DOHH2 (cell line): ENCODE data around the gene TLE3.
A peak's percentile ranks its signal among the peaks of the same experiment; 100 is the strongest.

Experiments
- H3F3A ChIP-seq: fragments of 200-600 bp; sonication (generic), shearing (Covaris generic); 2 replicates; pipeline ENCODE4 v1.6.0; 2016; ENCODE audit warnings: antibody characterized with exemption, mild to moderate bottlenecking; ENCODE audit not compliant: control insufficient read depth, insufficient read depth
- H3K27ac ChIP-seq: fragments of 200-600 bp; sonication (generic); 2 replicates; pipeline ENCODE4 v1.5.1; 2014; ENCODE audit warnings: low read depth, mild to moderate bottlenecking, low read length, moderate library complexity
- H3K27me3 ChIP-seq: fragments of 200-600 bp; sonication (generic); 2 replicates; pipeline ENCODE4 v1.6.1; 2014; ENCODE audit warnings: mild to moderate bottlenecking, low read length, mixed read lengths; ENCODE audit not compliant: control insufficient read depth
- H3K36me3 ChIP-seq: fragments of 200-600 bp; sonication (generic); 2 replicates; pipeline ENCODE4 v1.6.1; 2014; ENCODE audit warnings: mild to moderate bottlenecking, low read length, moderate library complexity, mixed read lengths; ENCODE audit not compliant: control insufficient read depth
- H3K4me1 ChIP-seq: fragments of 200-600 bp; sonication (generic); 2 replicates; pipeline ENCODE4 v1.6.1; 2014; ENCODE audit warnings: mild to moderate bottlenecking, low read length, mixed read lengths; ENCODE audit not compliant: control insufficient read depth
- H3K4me2 ChIP-seq: fragments of 200-600 bp; sonication (generic); 2 replicates; pipeline ENCODE4 v1.6.0; 2014; ENCODE audit warnings: mild to moderate bottlenecking, low read length, moderate library complexity
- H3K4me3 ChIP-seq: fragments of 200-600 bp; sonication (generic); 2 replicates; pipeline ENCODE4 v1.5.1; 2014; ENCODE audit warnings: mild to moderate bottlenecking, low read length, mixed read lengths
- H3K79me2 ChIP-seq: fragments of 200-600 bp; sonication (generic); 2 replicates; pipeline ENCODE4 v1.6.1; 2014; ENCODE audit warnings: mild to moderate bottlenecking, low read length, mixed read lengths; ENCODE audit not compliant: control insufficient read depth
- H3K9me2 ChIP-seq: fragments of 200-600 bp; sonication (generic); replicated peaks from 2 replicates; pipeline ENCODE4 v1.6.1; 2014; ENCODE audit warnings: mild to moderate bottlenecking, low read length, mixed read lengths; ENCODE audit not compliant: control insufficient read depth
- H3K9me3 ChIP-seq: fragments of 200-600 bp; sonication (generic); 2 replicates; pipeline ENCODE4 v1.6.1; 2014; ENCODE audit warnings: antibody characterized with exemption, low read length, mixed read lengths; ENCODE audit not compliant: control insufficient read depth, insufficient read depth
- H4K20me1 ChIP-seq: fragments of 200-600 bp; sonication (generic); 2 replicates; pipeline ENCODE4 v1.6.0; 2014; ENCODE audit warnings: low read depth, mild to moderate bottlenecking, antibody characterized with exemption, low read length, moderate library complexity; ENCODE audit not compliant: control insufficient read depth, insufficient read depth
- CTCF ChIP-seq: fragments of 200-600 bp; sonication (generic); IDR thresholded peaks from one replicate; pipeline ENCODE4 v1.5.1; 2014; ENCODE audit warnings: antibody characterized with exemption, mild to moderate bottlenecking, low read depth, low read length; ENCODE audit not compliant: poor library complexity, severe bottlenecking
- EZH2phosphoT487 ChIP-seq: fragments of 200-600 bp; sonication (generic); IDR thresholded peaks from 2 replicates; pipeline ENCODE4 v1.6.1; 2017; ENCODE audit warnings: borderline replicate concordance, mild to moderate bottlenecking, antibody characterized with exemption, low read length, moderate library complexity, mixed read lengths

The TLE3 gene

DNA sequence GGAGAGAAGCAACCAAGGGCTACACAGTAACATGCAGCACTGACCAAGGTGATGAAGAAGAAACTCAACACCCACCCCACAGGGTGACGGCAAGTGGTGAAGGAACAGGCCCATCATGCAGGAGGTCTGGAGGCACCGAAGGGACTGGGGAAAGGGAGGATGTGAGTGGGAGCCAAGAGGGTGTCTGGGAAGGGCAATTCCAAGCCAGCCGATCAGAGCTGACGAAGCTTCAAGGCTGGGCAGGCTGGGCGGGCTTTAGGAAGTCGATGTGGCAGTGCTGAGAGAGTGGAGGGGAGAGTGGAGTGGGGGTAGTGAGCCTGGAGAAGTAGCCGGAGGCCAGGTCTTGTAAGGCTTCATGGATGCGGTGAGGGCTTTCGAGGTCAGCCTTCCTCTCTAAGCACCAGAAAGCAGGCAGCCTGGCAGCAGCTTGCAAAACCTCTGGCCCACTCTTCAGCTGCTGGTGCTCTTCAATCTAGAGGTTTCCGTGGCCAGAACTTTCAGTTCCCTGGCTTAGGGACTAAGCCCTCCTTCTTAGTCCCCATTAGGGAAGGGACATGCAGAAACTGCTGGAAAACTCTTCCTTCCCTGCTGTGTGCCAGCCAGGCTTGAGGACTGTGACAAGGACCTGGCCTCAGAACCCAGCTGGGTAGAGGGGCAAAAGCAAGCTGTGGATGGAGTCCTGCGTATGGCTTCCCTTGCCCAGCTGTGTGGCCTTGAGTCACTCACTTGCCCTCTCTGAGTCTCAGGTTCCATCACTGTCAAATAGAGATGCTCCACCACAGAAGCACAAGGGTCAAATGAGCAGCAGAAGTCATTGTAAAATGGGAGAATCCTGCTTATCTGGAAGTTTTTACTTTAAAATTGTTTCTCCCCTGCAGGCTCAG is 72.1 kb downstream of the TLE3 start:
- no peaks in the 10 kb centered on the region for H3K9me2 ChIP-seq

DNA sequence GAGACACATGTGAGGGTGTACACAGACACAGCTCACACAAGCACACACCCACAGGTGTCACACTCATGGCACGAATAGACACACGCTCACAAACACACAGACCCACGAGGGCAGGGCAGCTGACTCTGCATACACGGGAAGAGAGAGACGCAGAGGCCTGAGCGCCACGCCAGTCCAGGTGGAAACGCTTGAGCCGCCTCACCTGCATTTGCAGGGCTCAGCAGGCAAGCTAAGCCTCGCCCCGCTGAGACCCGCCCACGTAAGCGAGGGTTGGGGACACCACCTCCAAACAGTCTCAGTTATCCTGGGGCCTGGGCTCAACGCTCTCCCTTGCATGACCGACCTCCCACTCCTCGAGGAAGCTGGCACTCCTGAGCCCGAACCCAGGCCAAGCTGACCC is 73.2 kb downstream of the TLE3 start:
- Histone ChIP-seq H3K36me3 (no peaks in the 10 kb centered on the region), H3K79me2 (no peaks in the 10 kb centered on the region), H3F3A (no peaks in the 10 kb centered on the region), H3K4me2 (no peak overlapping the region), H4K20me1 (no peaks in the 10 kb centered on the region), H3K9me3 (no peaks in the 10 kb centered on the region), H3K4me1 (peaks cover 21% of the 10 kb centered on the region), H3K4me3 (no peak overlapping the region), H3K9me2 (no peaks in the 10 kb centered on the region), H3K27ac (no peak overlapping the region), H3K27me3 (no peaks in the 10 kb centered on the region; the same call in 1 of the 2 replicates)
- no peak for TF ChIP-seq CTCF
- no peak for TF ChIP-seq EZH2phosphoT487

More for the DNA sequence above, 72.1 kb downstream of the TLE3 start:
- Histone ChIP-seq H3K27me3 (no peaks in the 10 kb centered on the region; the same call in 1 of the 2 replicates), H3K4me2 (no peak overlapping the region), H3K4me3 (no peak overlapping the region), H3K36me3 (no peaks in the 10 kb centered on the region), H3K9me3 (no peaks in the 10 kb centered on the region), H3K4me1 (peaks cover 21% of the 10 kb centered on the region), H3F3A (no peaks in the 10 kb centered on the region), H3K27ac (no peak overlapping the region), H4K20me1 (no peaks in the 10 kb centered on the region), H3K79me2 (no peaks in the 10 kb centered on the region)
- TF ChIP-seq CTCF: no peak
- no peak for TF ChIP-seq EZH2phosphoT487

DNA sequence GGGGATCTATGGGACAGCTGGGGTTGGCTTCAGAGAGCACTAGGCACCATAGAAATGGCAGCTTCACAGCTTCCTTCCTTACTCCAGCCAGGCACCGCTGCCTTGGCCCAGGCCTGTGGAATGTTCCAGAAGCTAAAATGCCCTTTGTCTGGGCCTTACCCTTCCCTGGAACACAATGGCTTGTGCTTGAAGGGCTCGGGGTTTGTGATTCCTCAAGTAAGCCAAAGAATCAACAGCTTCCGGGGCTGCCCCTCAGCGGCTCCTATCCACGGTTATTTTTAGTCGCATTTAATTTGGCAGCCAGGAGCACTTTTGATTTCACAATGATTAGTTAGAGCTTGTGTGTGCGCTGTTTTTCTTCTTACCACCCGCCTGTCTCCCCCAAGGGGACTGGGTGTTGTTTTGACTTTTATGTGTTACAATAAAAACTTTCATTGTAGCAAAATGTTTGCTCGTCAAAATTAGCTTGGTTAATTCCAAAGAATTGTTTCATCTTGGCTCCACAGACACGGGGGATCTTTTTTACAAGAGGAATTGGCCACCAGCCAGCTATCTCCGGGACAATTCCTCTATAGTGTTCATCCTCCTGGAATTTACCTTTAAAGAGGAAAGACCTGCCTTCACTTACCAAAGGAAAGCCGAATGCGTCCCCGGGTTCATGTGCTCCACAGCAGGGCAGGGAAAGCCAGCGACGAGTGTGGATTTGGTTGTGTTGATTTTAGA is 73.8 kb downstream of the TLE3 start:
- Histone ChIP-seq H3K27me3 (no peaks in the 10 kb centered on the region), H3K4me2 (peak overlapping the region; percentile 35; the same call in 1 of the 2 replicates)

More for the DNA sequence above, 73.8 kb downstream of the TLE3 start:
- Histone ChIP-seq H3K36me3 (no peaks in the 10 kb centered on the region), H3F3A (no peaks in the 10 kb centered on the region), H3K27ac (no peak overlapping the region), H3K9me2 (no peaks in the 10 kb centered on the region), H3K9me3 (no peaks in the 10 kb centered on the region), H3K4me1 (peaks cover 25% of the 10 kb centered on the region), H4K20me1 (no peaks in the 10 kb centered on the region), H3K79me2 (no peaks in the 10 kb centered on the region), H3K4me3 (no peak overlapping the region)
- no peak for TF ChIP-seq CTCF
- no peak for TF ChIP-seq EZH2phosphoT487
